Measurements from ENCODE around the gene SOD2. TPM values are rescaled to one million over a fixed set of nuclear protein-coding genes. Genes with fewer than 3 reads are reported as not detected.

SOD2 gene
- polyA plus RNA-seq, 3 donors = 447 to 746 (median 569) TPM

- H3K27ac Mint-ChIP-seq = peak overlapping the region; percentile 95 to 99 (median 97)
- peak overlapping the region; percentile 72 for H2AFZ ChIP-seq (ENCODE audit: insufficient read depth, low read depth, low read length, poor library complexity, severe bottlenecking)
- H4K20me1 ChIP-seq (ENCODE audit: insufficient read depth, low read length) = peaks cover 37% of the 10 kb centered on the region
- H3K9ac ChIP-seq (ENCODE audit: insufficient read depth, low read length, poor library complexity, severe bottlenecking) = peak overlapping the region; percentile 88
- H3K36me3 Mint-ChIP-seq = peaks cover 13 to 27% of the 10 kb centered on the region in 2 donors
- peak overlapping the region; percentile 86 to 91 for H3K4me3 Mint-ChIP-seq
- DNase-seq = peak; percentile 69 to 94 (median 88)
- H3K27me3 ChIP-seq (ENCODE audit: control insufficient read depth in 2 of 2, insufficient read depth in 2 of 2, low read length in 2 of 2) = no peaks in the 10 kb centered on the region
- peaks cover 35 to 52% of the 10 kb centered on the region in 2 donors for H3K4me1 ChIP-seq (ENCODE audit: control insufficient read depth in 1 of 2, insufficient read depth in 2 of 2, low read length in 2 of 2)
- no peak for TF ChIP-seq CTCF (IDR thresholded peaks at IDR 0.05)
- no peaks in the 10 kb centered on the region for H3K9me3 ChIP-seq (replicated peaks in 1 of 2; ENCODE audit: control insufficient read depth in 1 of 2, insufficient read depth in 1 of 2, low read length in 2 of 2)
- H3K4me3 ChIP-seq (replicated peaks in 1 of 3; ENCODE audit: low read depth in 2 of 3, low read length in 3 of 3) = peak overlapping the region; percentile 60 to 100 (median 81)
- H3K36me3 ChIP-seq (replicated peaks in 1 of 2; ENCODE audit: control insufficient read depth in 1 of 2, insufficient read depth in 2 of 2, low read length in 2 of 2) = peaks cover 4 to 22% of the 10 kb centered on the region in 2 donors
- peaks cover 38% of the 10 kb centered on the region for H3K79me2 ChIP-seq (ENCODE audit: insufficient read depth, low read length)
- intact Hi-C loops (cut with micrococcal nuclease) = loop anchor here (2.0 to 10.0 kb wide), 5 partner anchors 33 to 281 kb away; partner anchors contain the start of genes MRPL18 (in 1 of the 2), TCP1 (in 1 of the 2) and WTAP (in 1 of the 2)
- WGBS (ENCODE audit: insufficient coverage) = 3% methylated on average over 7 of the region's 14 CpGs
- peaks cover 0 to under 1% (median 0%) of the 10 kb centered on the region in 7 donors for H3K9me3 Mint-ChIP-seq
- peak overlapping the region; percentile 94 to 96 for H3K27ac ChIP-seq (ENCODE audit: low read depth in 1 of 2, low read length in 2 of 2)
- peaks cover 44% of the 10 kb centered on the region for H3K4me1 Mint-ChIP-seq
- peaks cover 0 to 4% (median 0%) of the 10 kb centered on the region in 3 donors for H3K27me3 Mint-ChIP-seq (ENCODE audit: low read depth in 3 of 3)
- peak overlapping the region; percentile 87 for H3K4me2 ChIP-seq (replicated peaks; ENCODE audit: extremely low read depth, low read length, poor library complexity, severe bottlenecking)
Measured at GRCh38 chr6:159693894-159694545, 979 bp upstream of the SOD2 start.

- Histone ChIP-seq H4K20me1 (ENCODE audit: insufficient read depth, low read length) (peaks cover 52% of the 10 kb centered on the region), H3K4me1 (ENCODE audit: control insufficient read depth in 1 of 2, insufficient read depth in 2 of 2, low read length in 2 of 2) (peaks cover 44 to 64% of the 10 kb centered on the region in 2 donors), H3K36me3 (replicated peaks in 1 of 2; ENCODE audit: control insufficient read depth in 1 of 2, insufficient read depth in 2 of 2, low read length in 2 of 2) (peaks cover 18 to 37% of the 10 kb centered on the region in 2 donors), H3K79me2 (ENCODE audit: insufficient read depth, low read length) (peaks cover 53% of the 10 kb centered on the region), H3K9me3 (replicated peaks in 1 of 2; ENCODE audit: control insufficient read depth in 1 of 2, insufficient read depth in 1 of 2, low read length in 2 of 2) (no peaks in the 10 kb centered on the region), H2AFZ (ENCODE audit: insufficient read depth, low read depth, low read length, poor library complexity, severe bottlenecking) (peak overlapping the region; percentile 29), H3K4me3 (replicated peaks in 1 of 3; ENCODE audit: low read depth in 2 of 3, low read length in 3 of 3) (peak overlapping the region; percentile 80 to 100 (median 81)), H3K27me3 (ENCODE audit: control insufficient read depth in 2 of 2, insufficient read depth in 2 of 2, low read length in 2 of 2) (no peaks in the 10 kb centered on the region), H3K4me2 (replicated peaks; ENCODE audit: extremely low read depth, low read length, poor library complexity, severe bottlenecking) (peak overlapping the region; percentile 87), H3K27ac (ENCODE audit: low read depth in 1 of 2, low read length in 2 of 2) (peak overlapping the region; percentile 94 to 96), H3K9ac (ENCODE audit: insufficient read depth, low read length, poor library complexity, severe bottlenecking) (peak overlapping the region; percentile 88)
- Mint-ChIP-seq H3K4me1 (peaks cover 54% of the 10 kb centered on the region), H3K36me3 (peaks cover 27 to 42% of the 10 kb centered on the region in 2 donors), H3K27me3 (ENCODE audit: low read depth in 3 of 3) (peaks cover 0 to 4% (median 0%) of the 10 kb centered on the region in 3 donors), H3K9me3 (peaks cover 0 to 5% (median 0%) of the 10 kb centered on the region in 7 donors), H3K4me3 (peak overlapping the region; percentile 93 to 96), H3K27ac (peak overlapping the region; percentile 91 to 97 (median 93))
- no peak for TF ChIP-seq CTCF (IDR thresholded peaks at IDR 0.05)
- DNase-seq = peak in 2 of 3 donors; percentile 35 to 88
- under 1% methylated on average over 66 of the region's 66 CpGs for WGBS (ENCODE audit: insufficient coverage)
- intact Hi-C loops (cut with micrococcal nuclease) = loop anchor here (2.0 to 10.0 kb wide), 5 partner anchors 34 to 282 kb away; partner anchors contain the start of genes MRPL18 (in 1 of the 2), TCP1 (in 1 of the 2) and WTAP (in 1 of the 2)
Measured at GRCh38 chr6:159692303-159693127, 526 bp downstream of the SOD2 start.
